WTC11 (cell line): Measurements from ENCODE around the gene SBNO2. TPM values are rescaled to one million over a fixed set of nuclear protein-coding genes. Genes with fewer than 3 reads are reported as not detected.

Experiments used
- ATAC-seq: fragments of 200-7000 bp; cut with Tn5 transposase; 2 replicates; pipeline ENCODE4 v1.10.0; 2021; ENCODE audit warnings: mild to moderate bottlenecking, moderate library complexity
- CTCF ChIA-PET: fragments of 300-600 bp; sonication (Branson Sonifier 250); formaldehyde crosslinking; loops from one replicate; lab custom pipeline; 2021; ENCODE audit warnings: antibody characterized with exemption; lab: Charles Lee
- POLR2A ChIA-PET: fragments of 350-600 bp; sonication (Branson Sonifier 250); formaldehyde crosslinking; loops from one replicate; lab custom pipeline; 2021; ENCODE audit warnings: antibody characterized with exemption; lab: Charles Lee
- DNase-seq: peaks from one replicate; pipeline ENCODE4 v3.0.0; 2021; ENCODE audit warnings: low spot score
- H3K27ac Mint-ChIP-seq: 2 replicates; pipeline ENCODE4 v1.8.0; 2021; ENCODE audit warnings: mixed read lengths
- H3K27me3 Mint-ChIP-seq: 2 replicates; pipeline ENCODE4 v1.8.0; 2021; ENCODE audit warnings: low read depth, mild to moderate bottlenecking, moderate library complexity, mixed read lengths
- H3K36me3 Mint-ChIP-seq: 2 replicates; pipeline ENCODE4 v1.8.0; 2021; ENCODE audit warnings: mixed read lengths
- H3K4me1 Mint-ChIP-seq: 2 replicates; pipeline ENCODE4 v1.8.0; 2022; ENCODE audit warnings: mixed read lengths
- H3K4me3 Mint-ChIP-seq: 2 replicates; pipeline ENCODE4 v1.8.0; 2021; ENCODE audit warnings: mild to moderate bottlenecking, moderate library complexity, mixed read lengths
- H3K9me3 Mint-ChIP-seq: 2 replicates; pipeline ENCODE4 v1.8.0; 2021; ENCODE audit warnings: mixed read lengths
- AFF4 ChIP-seq: sonication (generic); formaldehyde crosslinking; IDR thresholded peaks from 2 replicates; pipeline ENCODE4 v1.8.1; 2023; ENCODE audit warnings: mild to moderate bottlenecking, missing genetic modification reagents, borderline replicate concordance
- CBFB ChIP-seq: sonication (generic); formaldehyde crosslinking; IDR thresholded peaks from 2 replicates; pipeline ENCODE4 v1.8.1; 2022; ENCODE audit warnings: mild to moderate bottlenecking, low read depth, missing genetic modification reagents
- CDX4 ChIP-seq: fragments of 250-450 bp; sonication (Bioruptor Pico); IDR thresholded peaks from 2 replicates; pipeline ENCODE4 v1.9.0; 2021; ENCODE audit warnings: moderate library complexity, mild to moderate bottlenecking, inconsistent platforms, borderline replicate concordance
- CREM ChIP-seq: sonication (generic); formaldehyde crosslinking; IDR thresholded peaks from 2 replicates; pipeline ENCODE4 v1.8.1; 2022; ENCODE audit warnings: mild to moderate bottlenecking, missing genetic modification reagents, moderate library complexity
- ETV6 ChIP-seq: sonication (generic); formaldehyde crosslinking; IDR thresholded peaks from 2 replicates; pipeline ENCODE4 v1.8.1; 2022; ENCODE audit warnings: mild to moderate bottlenecking, missing genetic modification reagents
- FOXK1 ChIP-seq: sonication (generic); formaldehyde crosslinking; IDR thresholded peaks from 2 replicates; pipeline ENCODE4 v1.8.0; 2022; ENCODE audit warnings: mild to moderate bottlenecking, moderate library complexity, missing genetic modification reagents
- HMGA2 ChIP-seq: fragments of 250-450 bp; sonication (Bioruptor Pico); IDR thresholded peaks from 2 replicates; pipeline ENCODE4 v1.4.0; 2021; ENCODE audit warnings: mild to moderate bottlenecking, moderate library complexity
- IRF1 ChIP-seq: sonication (generic); formaldehyde crosslinking; IDR thresholded peaks from 2 replicates; pipeline ENCODE4 v1.8.0; 2023; ENCODE audit warnings: missing genetic modification reagents
- KAT7 ChIP-seq: sonication (generic); formaldehyde crosslinking; IDR thresholded peaks from 2 replicates; pipeline ENCODE4 v1.8.1; 2023; ENCODE audit warnings: missing genetic modification reagents, mild to moderate bottlenecking, borderline replicate concordance
- NFATC4 ChIP-seq: fragments of 250-450 bp; sonication (Bioruptor Pico); IDR thresholded peaks from 2 replicates; pipeline ENCODE4 v1.9.0; 2021; ENCODE audit warnings: mild to moderate bottlenecking
- NFYB ChIP-seq: sonication (generic); formaldehyde crosslinking; conservative IDR thresholded peaks from 2 replicates; pipeline ENCODE4 v1.8.0; 2022; ENCODE audit warnings: low read depth, missing genetic modification reagents
- NR1H2 ChIP-seq: sonication (generic); formaldehyde crosslinking; IDR thresholded peaks from 2 replicates; pipeline ENCODE4 v1.9.0; 2021; ENCODE audit warnings: mild to moderate bottlenecking, moderate library complexity, missing genetic modification reagents
- NR3C1 ChIP-seq: sonication (generic); formaldehyde crosslinking; conservative IDR thresholded peaks from 2 replicates; pipeline ENCODE4 v1.8.1; 2023; ENCODE audit warnings: low read depth, mild to moderate bottlenecking, missing genetic modification reagents
- OVOL2 ChIP-seq: fragments of 250-450 bp; sonication (Bioruptor Pico); IDR thresholded peaks from 2 replicates; pipeline ENCODE4 v1.9.0; 2021; ENCODE audit warnings: mild to moderate bottlenecking, borderline replicate concordance
- TCF7 ChIP-seq: sonication (generic); formaldehyde crosslinking; IDR thresholded peaks from 2 replicates; pipeline ENCODE4 v1.8.0; 2022; ENCODE audit warnings: mild to moderate bottlenecking, low read depth, missing genetic modification reagents, moderate library complexity
- ZBTB21 ChIP-seq: sonication (generic); formaldehyde crosslinking; IDR thresholded peaks from 2 replicates; pipeline ENCODE4 v1.8.1; 2023; ENCODE audit warnings: mild to moderate bottlenecking, missing genetic modification reagents, borderline replicate concordance
- ZNF138 ChIP-seq: sonication (generic); formaldehyde crosslinking; conservative IDR thresholded peaks from 2 replicates; pipeline ENCODE4 v1.8.1; 2022; ENCODE audit warnings: mild to moderate bottlenecking, moderate library complexity, missing genetic modification reagents
- ZNF232 ChIP-seq: sonication (generic); formaldehyde crosslinking; IDR thresholded peaks from 2 replicates; pipeline ENCODE4 v1.8.0; 2022; ENCODE audit warnings: mild to moderate bottlenecking, missing genetic modification reagents
- ZNF263 ChIP-seq: sonication (generic); formaldehyde crosslinking; IDR thresholded peaks from 2 replicates; pipeline ENCODE4 v1.8.1; 2022; ENCODE audit warnings: low read depth, mild to moderate bottlenecking, moderate library complexity, missing genetic modification reagents
- ZNF396 ChIP-seq: fragments of 250-450 bp; sonication (Bioruptor Pico); IDR thresholded peaks from 2 replicates; pipeline ENCODE4 v1.8.0; 2021; ENCODE audit warnings: mild to moderate bottlenecking, moderate library complexity, borderline replicate concordance
- ZNF512 ChIP-seq: sonication (generic); formaldehyde crosslinking; IDR thresholded peaks from 2 replicates; pipeline ENCODE4 v1.8.1; 2022; ENCODE audit warnings: missing genetic modification reagents, borderline replicate concordance
- total RNA-seq: library from RNA; stranded (reverse); gene quantifications from 3 replicates; pipeline ENCODE4 v1.2.3, GENCODE V29; 2021

Gene SBNO2
- total RNA-seq, 1 experiment from 2014 or later = 57.3 TPM

GRCh38 chr19:1166872-1167573 is 7.0 kb downstream of the SBNO2 start:
- DNase-seq = peak; percentile 13
- TF ChIP-seq ZBTB21 (CRISPR knock-in tag) (no peak), OVOL2 (CRISPR knock-in tag) (no peak)
- TF ChIP-seq, all 79 proteins: peak for 0
- POLR2A ChIA-PET = no interaction called here
- Mint-ChIP-seq H3K4me1 (peaks cover 28% of the 10 kb centered on the region), H3K9me3 (no peaks in the 10 kb centered on the region), H3K4me3 (no peak overlapping the region), H3K27ac (peak overlapping the region; percentile 68; the same call in 1 of the 2 replicates), H3K36me3 (no peaks in the 10 kb centered on the region; the same call in 1 of the 2 replicates), H3K27me3 (no peaks in the 10 kb centered on the region)
- CTCF ChIA-PET = interaction anchor here (0.7 to 2.6 kb wide), 3 partner anchors 17 to 55 kb away, joined by 3 to 8 read pairs (median 4); no protein-coding TSS in a partner anchor
- ATAC-seq = no peak

- Mint-ChIP-seq H3K27ac (no peak overlapping the region), H3K4me1 (peaks cover 17% of the 10 kb centered on the region), H3K9me3 (no peaks in the 10 kb centered on the region), H3K36me3 (no peaks in the 10 kb centered on the region), H3K4me3 (no peak overlapping the region), H3K27me3 (no peaks in the 10 kb centered on the region)
- ATAC-seq (no peak), DNase-seq (peak; percentile 13)
- no peak for TF ChIP-seq CBFB (CRISPR knock-in tag)
- peak; percentile 49 for TF ChIP-seq ZNF263 (CRISPR knock-in tag)
- TF ChIP-seq IRF1 (CRISPR knock-in tag) = no peak
- ChIA-PET CTCF (interaction anchor here (1.8 kb wide), 1 partner anchor 51 kb away, joined by 9 read pairs; no protein-coding TSS in a partner anchor), POLR2A (no interaction called here)
These were observed 9.2 kb downstream of the SBNO2 start for GRCh38 chr19:1164684-1165531.

- H3K36me3 Mint-ChIP-seq = no peaks in the 10 kb centered on the region
- ATAC-seq = no peak
- ChIA-PET CTCF (interaction anchor here (1.8 kb wide), 1 partner anchor 51 kb away, joined by 9 read pairs; no protein-coding TSS in a partner anchor), POLR2A (no interaction called here)
- H3K27me3 Mint-ChIP-seq = no peaks in the 10 kb centered on the region
- H3K4me3 Mint-ChIP-seq = no peak overlapping the region
- no peak overlapping the region for H3K27ac Mint-ChIP-seq
- no peaks in the 10 kb centered on the region for H3K9me3 Mint-ChIP-seq
- H3K4me1 Mint-ChIP-seq = peaks cover 13% of the 10 kb centered on the region
- DNase-seq = no peak
- TF ChIP-seq ZNF232 (CRISPR knock-in tag) (no peak), HMGA2 (CRISPR knock-in tag) (no peak), ETV6 (CRISPR knock-in tag) (no peak), TCF7 (no peak), NR1H2 (CRISPR knock-in tag) (no peak), ZNF396 (no peak), FOXK1 (CRISPR knock-in tag) (no peak), NR3C1 (no peak), AFF4 (CRISPR knock-in tag) (no peak), KAT7 (CRISPR knock-in tag) (no peak), IRF1 (CRISPR knock-in tag) (no peak), CDX4 (CRISPR knock-in tag) (no peak), ZNF138 (no peak), CREM (CRISPR knock-in tag) (no peak), NFATC4 (CRISPR knock-in tag) (no peak), NFYB (CRISPR knock-in tag) (no peak), ZNF512 (CRISPR knock-in tag) (no peak)
These were observed 10.0 kb downstream of the SBNO2 start for GRCh38 chr19:1163934-1164683.
